Measurements from ENCODE around the gene PACSIN2.

The PACSIN2 gene

DNA sequence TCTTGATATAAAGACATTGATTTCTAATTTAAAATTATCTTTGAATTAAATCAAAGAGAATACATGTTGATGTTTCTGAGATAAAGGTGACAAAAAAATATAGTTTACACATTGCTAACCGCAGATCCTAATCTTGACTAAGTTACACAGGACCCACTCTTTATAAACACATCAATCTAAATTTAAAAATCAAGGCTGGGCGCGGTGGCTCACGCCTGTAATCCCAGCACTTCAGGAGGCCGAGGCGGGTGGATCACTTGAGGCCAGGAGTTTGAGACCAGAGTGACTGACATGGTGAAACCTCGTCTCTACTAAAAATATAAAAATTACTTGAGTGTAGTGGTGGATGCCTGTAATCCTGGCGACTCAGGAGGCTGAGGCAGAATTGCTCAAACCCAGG lies 159.7 kb downstream of the PACSIN2 start:
- DNase-seq, result no peak

DNA sequence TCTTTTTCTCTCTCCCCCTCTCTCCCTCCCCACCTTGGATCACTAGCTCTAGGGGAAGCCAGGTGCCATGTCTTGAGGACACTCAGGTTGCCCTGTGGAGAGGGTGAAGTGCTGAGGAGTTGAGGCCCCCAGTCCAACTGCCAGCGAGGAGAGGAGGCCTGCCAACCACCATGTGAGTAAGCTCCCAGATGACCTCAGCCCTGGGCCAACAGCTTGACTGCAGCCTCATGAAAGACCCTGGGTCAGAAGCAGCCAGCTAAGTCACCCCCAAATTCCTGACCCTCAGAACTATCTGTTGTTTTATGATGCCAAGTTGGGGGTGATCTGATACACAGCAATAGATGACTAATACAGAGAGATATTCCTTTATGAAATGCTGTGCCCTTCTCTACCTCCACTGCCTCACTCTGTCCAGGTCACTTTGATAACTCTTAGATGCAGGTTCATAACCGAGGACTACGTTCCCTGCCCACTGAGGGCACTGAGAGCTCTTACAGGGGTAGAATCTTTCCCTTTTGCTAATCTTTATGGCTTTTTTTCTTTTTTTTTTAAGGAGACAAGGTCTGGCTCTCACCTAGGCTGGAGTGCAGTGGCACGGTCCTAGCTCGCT lies 165.9 kb downstream of the PACSIN2 start:
- DNase-seq, result no peak

DNA sequence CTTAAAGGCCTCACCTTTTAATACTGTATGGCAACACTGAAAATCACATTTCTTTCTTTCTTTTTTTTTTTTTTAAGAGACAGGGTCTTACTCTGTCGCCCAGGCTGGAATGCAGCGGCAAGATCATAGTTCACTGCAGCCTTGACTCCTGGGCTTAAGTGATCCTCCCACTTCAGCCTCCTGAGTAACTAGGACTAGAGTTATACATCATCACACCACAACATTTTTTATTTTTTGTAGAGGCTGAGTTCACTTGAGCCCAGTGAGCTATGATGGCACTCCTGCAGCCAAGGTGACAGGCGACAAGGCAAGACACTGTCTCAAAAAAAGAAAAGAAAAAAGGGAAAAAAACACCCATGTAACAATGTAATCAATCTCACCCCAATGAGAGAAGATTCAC lies 167.8 kb downstream of the PACSIN2 start:
- DNase-seq, result no peak

DNA sequence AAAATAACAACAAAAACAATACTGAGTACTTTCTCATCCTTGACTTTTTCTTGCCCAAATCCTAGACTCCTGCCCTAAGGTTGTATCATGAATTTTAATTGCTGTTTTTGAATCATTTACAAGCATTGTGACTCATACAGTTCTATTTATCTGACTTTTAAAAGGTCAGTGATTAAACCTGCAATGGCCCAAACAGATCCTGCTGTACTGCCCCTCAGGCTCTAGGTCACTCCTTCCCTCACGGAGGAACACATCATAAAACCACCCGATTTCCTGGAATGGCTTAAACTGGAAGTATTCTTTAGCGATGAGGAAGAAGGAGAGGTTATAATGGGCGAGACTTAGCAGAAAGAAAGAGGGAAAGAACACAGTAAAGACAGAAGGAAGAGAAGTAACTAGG lies 170.2 kb downstream of the PACSIN2 start:
- DNase-seq, result no peak

DNA sequence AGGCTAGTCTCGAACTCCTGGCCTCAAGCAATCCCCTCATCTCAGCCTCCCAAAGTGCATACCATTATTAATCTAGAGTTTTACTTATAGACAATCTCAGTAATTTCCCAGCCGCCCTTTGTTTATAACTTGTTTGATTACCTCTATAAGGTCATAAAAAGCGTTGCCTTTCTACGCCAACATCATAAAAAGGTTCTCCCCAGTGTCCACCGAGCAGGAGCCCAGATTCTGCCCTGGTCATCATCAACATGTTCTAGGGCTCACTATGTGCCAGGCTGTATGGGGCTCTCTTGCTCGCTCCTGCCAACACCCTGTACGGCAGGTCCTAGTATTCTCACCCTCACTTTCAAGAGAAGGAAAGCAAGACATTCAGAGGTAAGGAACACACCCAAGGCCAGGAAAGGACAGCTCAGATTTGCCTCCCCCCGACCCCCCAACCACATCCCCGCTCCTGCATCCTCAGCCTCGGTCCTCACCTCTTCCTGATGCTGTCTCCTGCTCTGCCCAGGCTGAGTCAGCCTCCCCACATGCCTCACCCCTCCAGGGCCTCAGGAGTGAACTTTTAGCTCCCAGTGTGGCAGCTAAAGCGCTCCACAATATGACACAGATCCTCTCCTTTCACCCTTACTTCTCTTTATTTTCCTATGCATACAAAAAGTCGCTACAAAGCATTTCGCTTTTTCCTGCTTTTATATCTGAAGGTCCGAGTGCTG lies 172.1 kb downstream of the PACSIN2 start:
- no peak for DNase-seq

DNA sequence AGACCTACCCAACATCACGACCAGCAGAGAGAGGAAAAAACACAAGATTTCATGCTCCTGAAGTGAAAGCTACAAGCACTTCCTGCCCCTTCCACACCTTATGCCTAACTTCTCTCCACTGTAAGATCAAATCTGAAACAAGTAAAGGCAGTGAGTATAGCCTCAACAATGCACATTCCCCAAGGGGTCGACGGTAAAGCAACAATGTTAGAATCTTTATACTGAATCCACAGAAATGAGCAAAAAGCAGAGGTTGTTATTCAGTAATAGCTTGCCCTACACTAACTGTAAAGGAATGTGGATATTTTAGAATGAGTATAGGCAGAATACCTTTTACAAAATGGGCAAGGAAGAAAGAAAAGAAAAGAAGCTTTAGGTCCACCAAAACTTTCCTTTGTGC lies 173.5 kb downstream of the PACSIN2 start:
- DNase-seq, result no peak

DNA sequence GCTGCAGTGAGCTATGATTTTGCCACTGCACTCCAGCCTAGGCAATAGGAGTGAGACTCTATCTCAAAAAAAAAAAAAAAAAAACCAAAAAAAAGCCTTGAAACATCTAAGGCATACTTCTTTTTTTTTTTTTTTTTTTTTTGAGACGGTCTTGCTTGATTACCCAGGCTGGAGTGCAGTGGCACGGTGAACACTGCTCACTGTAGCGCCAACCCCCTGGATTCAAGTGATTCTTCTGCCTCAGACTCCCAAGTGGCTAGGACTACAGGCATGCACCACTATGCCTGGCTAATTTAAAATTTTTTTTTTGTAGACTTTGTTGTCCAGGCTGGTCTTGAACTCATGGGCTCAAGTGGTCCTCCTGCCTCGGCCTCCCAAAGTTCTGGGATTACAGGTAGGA lies 177.4 kb downstream of the PACSIN2 start:
- no peak for DNase-seq

DNA sequence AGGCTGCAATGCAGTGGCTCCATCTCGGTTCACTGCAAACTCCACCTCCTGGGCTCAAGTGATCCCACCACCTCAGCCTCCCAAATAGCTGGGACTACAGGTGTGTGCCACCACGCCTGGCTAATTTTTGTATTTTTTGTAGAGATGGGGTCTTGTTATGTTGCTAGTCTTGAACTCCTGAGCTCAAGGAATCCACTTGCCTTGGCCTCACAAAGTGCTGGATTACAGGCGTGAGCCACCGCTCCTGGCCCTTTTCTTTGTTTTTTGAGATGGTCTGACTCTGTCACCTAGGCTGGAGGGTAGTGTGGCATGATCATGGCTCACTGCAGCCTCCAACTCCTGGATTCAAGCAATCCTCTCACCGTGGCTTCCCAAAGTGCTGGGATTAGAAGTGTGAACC lies 178.9 kb downstream of the PACSIN2 start:
- no peak for DNase-seq

DNA sequence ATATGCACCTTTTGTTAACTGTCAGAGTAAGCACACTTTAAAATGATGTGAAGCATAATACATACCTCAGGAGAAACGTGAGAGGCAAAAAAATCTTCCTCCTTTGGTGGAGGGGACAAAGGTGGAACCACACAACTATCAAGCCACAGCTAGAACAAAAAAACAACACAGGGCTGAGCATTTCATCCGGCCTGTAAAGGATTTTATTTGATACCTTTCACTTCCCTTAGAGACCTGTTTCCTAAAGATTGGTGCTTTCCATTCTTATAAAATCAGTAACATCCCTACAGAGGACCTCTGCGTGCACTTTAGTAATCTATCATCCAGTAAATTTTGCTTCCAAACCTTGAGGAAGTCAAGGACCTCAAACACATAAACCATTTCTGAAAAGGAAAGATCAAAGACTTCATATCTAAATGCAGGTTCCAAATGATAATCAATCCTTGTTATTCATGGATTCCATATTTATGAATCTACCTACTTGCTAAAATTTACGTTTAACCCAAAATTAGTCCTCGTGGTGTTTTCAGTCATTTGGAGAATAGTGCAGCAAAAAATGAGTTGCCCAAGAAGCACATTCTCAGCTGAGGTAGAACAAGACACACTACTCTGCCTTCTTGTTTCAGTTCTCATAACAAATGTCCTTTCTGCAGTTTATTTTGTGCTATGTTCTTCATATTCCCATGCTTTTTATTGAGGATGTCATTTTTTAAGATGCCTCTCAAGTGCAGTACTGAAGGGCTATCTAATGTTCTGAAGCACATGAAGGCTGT lies 180.6 kb downstream of the PACSIN2 start:
- no peak for DNase-seq

DNA sequence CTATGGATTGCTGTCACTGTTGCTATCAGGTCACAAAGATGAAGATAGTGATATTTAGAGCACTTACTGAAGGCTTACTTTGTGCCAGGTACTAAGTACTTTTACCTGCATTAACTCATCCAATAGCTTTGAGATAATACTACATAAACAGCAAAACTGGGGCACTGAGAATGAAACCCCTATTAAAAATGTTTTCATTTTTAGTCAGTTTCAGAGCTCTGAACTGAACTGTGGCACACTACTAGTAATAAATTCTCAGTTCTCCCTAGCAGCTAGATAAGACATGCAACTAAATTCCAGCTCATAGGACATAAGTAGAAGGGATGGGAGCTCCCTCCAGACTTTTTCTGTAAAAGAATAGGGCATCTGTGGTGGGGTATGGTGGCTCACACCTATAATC lies 181.8 kb downstream of the PACSIN2 start:
- DNase-seq, result no peak

DNA sequence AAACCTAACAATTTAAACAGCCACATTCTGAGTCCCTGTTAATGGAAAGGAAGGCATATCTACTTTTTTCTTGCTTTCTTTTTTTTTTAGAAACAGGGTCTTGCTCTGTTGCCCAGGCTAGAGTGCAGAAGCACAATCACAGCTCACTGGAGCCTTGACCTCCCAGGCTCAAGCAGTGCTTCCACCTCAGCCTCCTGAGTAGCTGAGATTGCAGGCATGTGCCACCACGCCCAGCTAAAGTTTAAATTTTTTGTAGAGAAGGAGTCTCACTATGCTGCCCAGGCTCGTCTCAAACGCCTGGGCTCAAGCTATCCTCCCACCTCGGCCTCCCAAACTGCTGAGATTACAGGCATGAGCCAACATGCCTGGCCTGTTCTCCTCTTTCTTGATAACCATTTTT lies 183.2 kb downstream of the PACSIN2 start:
- no peak for DNase-seq

DNA sequence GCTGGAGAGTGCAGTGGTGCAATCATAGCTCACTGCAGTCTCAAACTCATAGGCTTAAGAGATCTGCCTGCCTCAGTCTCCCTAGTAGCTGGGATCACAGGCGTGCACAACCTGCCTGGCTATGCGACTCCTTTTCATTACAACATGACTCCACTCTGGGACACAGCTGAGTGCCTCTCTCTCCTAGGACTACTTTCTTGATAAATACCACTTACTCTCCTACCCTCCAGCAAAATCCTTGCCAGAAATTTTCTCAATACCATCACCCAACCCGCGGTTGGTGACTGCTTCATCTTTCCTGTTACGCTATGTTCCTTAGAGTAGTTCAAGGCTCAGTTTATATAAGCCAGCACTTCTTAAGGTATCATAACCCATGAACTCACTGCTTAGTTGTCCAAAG lies 184.8 kb downstream of the PACSIN2 start:
- DNase-seq, result no peak

DNA sequence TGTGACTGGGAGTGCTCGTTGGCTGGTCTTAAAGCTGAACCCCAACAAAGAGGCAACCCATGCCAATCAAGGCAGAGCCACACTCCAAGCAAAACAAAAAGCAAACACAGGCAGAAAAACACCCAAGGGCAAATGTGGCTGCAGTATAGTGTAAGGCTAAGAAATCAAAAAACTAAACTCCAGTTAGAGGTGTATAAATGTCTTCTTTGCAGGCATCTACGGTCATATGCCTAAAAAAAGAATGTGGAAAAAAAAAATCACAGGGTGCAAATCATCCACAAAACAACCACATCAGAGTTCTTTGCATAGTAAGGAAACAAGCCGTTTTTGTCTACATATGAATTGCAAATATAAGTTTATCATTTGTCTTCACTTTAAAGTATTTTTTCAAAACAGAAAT lies 185.6 kb downstream of the PACSIN2 start:
- no peak for DNase-seq

DNA sequence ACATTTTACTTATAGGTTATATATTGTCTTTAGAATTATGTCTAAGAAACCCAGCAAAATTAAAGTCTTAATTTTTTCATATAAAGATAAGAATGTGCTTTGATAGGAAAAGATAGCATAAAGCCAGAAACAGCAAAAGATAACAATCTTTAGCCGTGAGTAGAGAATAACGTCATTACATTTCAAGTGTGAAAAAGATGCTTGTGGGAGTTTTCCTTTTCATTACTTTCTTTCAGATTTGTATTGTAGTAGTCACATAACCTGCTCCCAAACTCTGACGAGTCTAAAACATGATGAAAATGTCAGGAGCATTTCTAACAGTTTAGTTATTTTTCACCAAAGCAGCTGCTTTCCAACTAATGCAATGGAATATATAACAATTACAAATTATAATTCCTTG lies 189.2 kb downstream of the PACSIN2 start:
- no peak for DNase-seq

DNA sequence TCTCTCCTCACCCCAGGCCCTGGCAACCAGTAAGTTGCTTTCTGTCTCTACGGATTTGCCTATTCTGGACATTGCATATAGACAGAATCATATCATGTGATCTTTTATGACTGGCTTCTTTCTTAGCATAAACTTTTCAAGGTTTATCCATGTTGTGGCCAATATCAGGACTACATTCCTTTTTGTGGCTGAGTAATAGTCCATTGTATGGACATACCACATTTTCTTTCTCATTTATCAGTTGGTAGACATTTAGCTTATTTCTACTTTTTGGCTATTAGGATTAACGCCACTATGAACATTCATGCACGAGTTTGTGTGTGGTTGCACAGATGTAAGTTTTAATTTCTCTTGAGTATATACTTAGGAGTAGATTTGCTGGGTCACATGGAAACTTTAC lies 193.6 kb downstream of the PACSIN2 start:
- DNase-seq, result no peak

DNA sequence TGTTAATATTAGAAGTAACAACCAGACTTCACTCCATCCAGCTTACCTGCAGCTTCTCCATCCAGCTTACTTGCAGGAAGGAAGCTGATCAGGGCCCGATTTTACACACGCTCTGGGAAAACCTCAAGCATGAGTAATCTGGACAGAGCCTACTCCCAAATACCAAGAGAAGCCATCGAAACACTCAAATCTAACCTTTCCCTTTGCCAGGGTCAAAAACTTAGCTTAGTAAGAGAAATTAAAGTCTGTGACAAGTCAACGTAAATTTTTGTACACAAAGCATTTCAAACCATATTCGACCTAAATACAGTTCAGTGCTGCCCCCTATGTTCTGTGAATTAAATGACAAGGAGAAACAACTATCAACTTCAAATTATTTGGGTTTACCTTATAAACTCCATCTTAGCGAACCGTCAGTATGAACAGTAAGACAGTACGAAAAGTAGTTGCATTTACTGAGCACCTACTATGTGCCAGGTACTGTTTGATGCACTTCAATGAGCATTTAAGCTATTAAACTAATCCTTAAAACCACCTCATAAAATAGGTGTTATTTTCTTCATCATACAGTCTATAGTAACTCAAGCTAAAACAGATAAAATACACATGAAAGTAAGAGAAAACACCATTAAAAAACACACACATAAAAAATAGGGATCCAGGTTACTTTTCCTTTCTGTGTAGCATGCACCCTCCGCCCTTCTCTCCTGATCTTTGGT lies 194.7 kb downstream of the PACSIN2 start:
- DNase-seq, result no peak

All from GDM1 (cell line).